ELR (cell line): ENCODE measurements around the gene PCDH15.

Source experiments
- DNase-seq: peaks from one replicate; pipeline ENCODE4 v3.0.0-alpha.2; 2015; ENCODE audit warnings: low read depth

Gene PCDH15

GRCh38 chr10:54125098-54125747 is 675.8 kb downstream of the PCDH15 start:
- no peak for DNase-seq

GRCh38 chr10:54124209-54124885 is 676.7 kb downstream of the PCDH15 start:
- DNase-seq: no peak

- no peak for DNase-seq
These were observed 680.2 kb downstream of the PCDH15 start for GRCh38 chr10:54120806-54121205.

- no peak for DNase-seq
These were observed 692.1 kb downstream of the PCDH15 start for GRCh38 chr10:54108961-54109360.

- no peak for DNase-seq
These were observed 704.1 kb downstream of the PCDH15 start for GRCh38 chr10:54096892-54097291.

GRCh38 chr10:54094321-54094720 is 706.7 kb downstream of the PCDH15 start:
- no peak for DNase-seq

- DNase-seq: no peak
These were observed 709.8 kb downstream of the PCDH15 start for GRCh38 chr10:54091237-54091636.

- DNase-seq: no peak
These were observed 719.1 kb downstream of the PCDH15 start for GRCh38 chr10:54081950-54082349.

GRCh38 chr10:54067361-54067760 is 733.7 kb downstream of the PCDH15 start:
- no peak for DNase-seq

- DNase-seq: no peak
These were observed 734.4 kb downstream of the PCDH15 start for GRCh38 chr10:54066646-54067045.

- DNase-seq: no peak
These were observed 735.9 kb downstream of the PCDH15 start for GRCh38 chr10:54065106-54065505.

- DNase-seq: no peak
These were observed 736.8 kb downstream of the PCDH15 start for GRCh38 chr10:54064215-54064614.

GRCh38 chr10:54063514-54063913 is 737.5 kb downstream of the PCDH15 start:
- no peak for DNase-seq

- no peak for DNase-seq
These were observed 740.5 kb downstream of the PCDH15 start for GRCh38 chr10:54060572-54060971.

- no peak for DNase-seq
These were observed 743.7 kb downstream of the PCDH15 start for GRCh38 chr10:54057357-54057756.

- DNase-seq: no peak
These were observed 774.7 kb downstream of the PCDH15 start for GRCh38 chr10:54026340-54026739.

GRCh38 chr10:54011117-54011516 is 789.9 kb downstream of the PCDH15 start:
- DNase-seq: no peak

GRCh38 chr10:54010337-54010933 is 790.6 kb downstream of the PCDH15 start:
- no peak for DNase-seq

GRCh38 chr10:54009672-54010071 is 791.4 kb downstream of the PCDH15 start:
- DNase-seq: no peak

GRCh38 chr10:54002077-54002476 is 799.0 kb downstream of the PCDH15 start:
- DNase-seq: no peak

GRCh38 chr10:53997953-53998352 is 803.1 kb downstream of the PCDH15 start:
- no peak for DNase-seq

GRCh38 chr10:53990799-53991238 is 810.2 kb downstream of the PCDH15 start:
- no peak for DNase-seq

GRCh38 chr10:53983431-53983830 is 817.6 kb downstream of the PCDH15 start:
- DNase-seq: no peak
